ENCODE measurements around the gene GREB1. TPM values are rescaled to one million over a fixed set of nuclear protein-coding genes. Genes with fewer than 3 reads are reported as not detected.

The GREB1 gene
- total and polyA plus RNA-seq, 2 of the 13 experiments (the other 11 are each of a cell fraction or from before 2014, with no cell fraction given) = 31.3 to 61.2 TPM

DNA sequence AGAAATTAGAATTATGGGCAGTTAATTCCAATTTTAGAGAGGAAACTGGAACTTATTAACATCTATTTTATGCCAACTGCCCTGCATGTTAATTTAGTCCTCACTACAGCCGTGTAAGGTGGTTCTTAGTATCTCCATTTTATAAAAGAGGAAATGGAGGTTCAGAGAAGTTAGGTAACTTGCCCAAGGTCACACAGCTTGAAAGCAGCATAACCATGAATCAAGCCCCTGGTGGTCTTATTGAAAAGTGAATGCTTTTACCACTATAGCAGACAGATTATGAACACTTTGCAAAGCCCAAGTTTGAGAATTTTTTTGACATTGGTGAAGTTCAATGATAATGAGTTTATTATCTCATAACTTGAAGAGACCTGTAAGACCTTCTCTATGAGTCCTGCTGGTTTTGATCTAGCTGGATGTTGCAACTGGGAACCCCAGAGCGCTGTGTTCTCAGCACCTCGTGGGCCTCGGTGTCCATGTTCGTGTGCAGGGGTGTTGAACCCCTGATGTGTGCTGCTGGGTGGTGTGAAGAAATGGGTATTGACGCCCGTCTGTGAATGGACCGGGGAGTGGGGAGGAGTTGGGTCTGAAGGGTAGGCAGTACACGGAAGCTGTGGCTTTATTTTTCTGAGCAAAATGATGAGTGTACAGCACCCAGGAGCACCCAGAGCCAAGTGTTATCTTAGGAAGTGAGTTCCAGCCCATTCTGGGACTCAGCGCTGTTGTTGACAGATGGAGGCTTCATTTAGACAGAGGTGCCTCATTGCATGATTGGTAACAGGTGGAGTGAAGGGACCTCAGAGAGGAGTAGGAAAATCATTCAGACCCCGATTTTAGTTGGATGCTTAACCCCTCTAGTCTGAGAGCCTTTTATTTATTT, 9.7 kb downstream of the GREB1 start (continued):
- TF ChIP-seq ZSCAN20 (CRISPR knock-in tag; IDR thresholded peaks at IDR 0.05; ENCODE audit: borderline replicate concordance) = 0 out of 2 replicates have a peak, but pooled peaks have one; percentile 17
- no peak for TF ChIP-seq YY1 (IDR thresholded peaks at IDR 0.05; ENCODE audit: insufficient read depth, insufficient replicate concordance, low read depth, low read length)
- TF ChIP-seq ZFP36L2 (CRISPR knock-in tag; IDR thresholded peaks at IDR 0.05) = no peak
- TF ChIP-seq, protein P1, sequence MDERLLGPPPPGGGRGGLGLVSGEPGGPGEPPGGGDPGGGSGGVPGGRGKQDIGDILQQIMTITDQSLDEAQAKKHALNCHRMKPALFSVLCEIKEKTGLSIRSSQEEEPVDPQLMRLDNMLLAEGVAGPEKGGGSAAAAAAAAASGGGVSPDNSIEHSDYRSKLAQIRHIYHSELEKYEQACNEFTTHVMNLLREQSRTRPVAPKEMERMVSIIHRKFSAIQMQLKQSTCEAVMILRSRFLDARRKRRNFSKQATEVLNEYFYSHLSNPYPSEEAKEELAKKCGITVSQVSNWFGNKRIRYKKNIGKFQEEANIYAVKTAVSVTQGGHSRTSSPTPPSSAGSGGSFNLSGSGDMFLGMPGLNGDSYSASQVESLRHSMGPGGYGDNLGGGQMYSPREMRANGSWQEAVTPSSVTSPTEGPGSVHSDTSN (CRISPR knock-in tag; IDR thresholded peaks at IDR 0.05) = no peak
- 0 out of 2 replicates have a peak, but pooled peaks have one; percentile 4 for TF ChIP-seq BCL6 (CRISPR knock-in tag; IDR thresholded peaks at IDR 0.05)
- no peak for TF ChIP-seq RFX5 (IDR thresholded peaks at IDR 0.05; ENCODE audit: low read depth, low read length)
- no peak for TF ChIP-seq FOXA1 (IDR thresholded peaks at IDR 0.05)
- peak; percentile 58; the same call in 1 of the 2 replicates for TF ChIP-seq FOXA1 (CRISPR knock-in tag; IDR thresholded peaks at IDR 0.05)
- no peak for TF ChIP-seq ZFYVE20 (CRISPR knock-in tag; IDR thresholded peaks at IDR 0.05; ENCODE audit: borderline replicate concordance, low read depth)
- no peak for TF ChIP-seq POLR2AphosphoS2 (IDR thresholded peaks at IDR 0.05; ENCODE audit: low read depth, low read length)
- no peak for TF ChIP-seq ZNF607 (CRISPR knock-in tag; IDR thresholded peaks at IDR 0.05; ENCODE audit: borderline replicate concordance)
- TF ChIP-seq ZMYM3 (CRISPR knock-in tag; IDR thresholded peaks at IDR 0.05) = peak; percentile 95
- no peak for TF ChIP-seq ZNF549 (CRISPR knock-in tag; IDR thresholded peaks at IDR 0.05)
- TF ChIP-seq GATAD1 (CRISPR knock-in tag; IDR thresholded peaks at IDR 0.05) = no peak
- TF ChIP-seq KAT8 (CRISPR knock-in tag; IDR thresholded peaks at IDR 0.05) = no peak
- no peak for TF ChIP-seq ZNF557 (CRISPR knock-in tag; IDR thresholded peaks at IDR 0.05)
- TF ChIP-seq, protein P2, sequence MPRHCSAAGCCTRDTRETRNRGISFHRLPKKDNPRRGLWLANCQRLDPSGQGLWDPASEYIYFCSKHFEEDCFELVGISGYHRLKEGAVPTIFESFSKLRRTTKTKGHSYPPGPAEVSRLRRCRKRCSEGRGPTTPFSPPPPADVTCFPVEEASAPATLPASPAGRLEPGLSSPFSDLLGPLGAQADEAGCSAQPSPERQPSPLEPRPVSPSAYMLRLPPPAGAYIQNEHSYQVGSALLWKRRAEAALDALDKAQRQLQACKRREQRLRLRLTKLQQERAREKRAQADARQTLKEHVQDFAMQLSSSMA (CRISPR knock-in tag; IDR thresholded peaks at IDR 0.05) = no peak
- no peak for TF ChIP-seq PHF20 (CRISPR knock-in tag; IDR thresholded peaks at IDR 0.05)
- no peak for TF ChIP-seq ZNF253 (CRISPR knock-in tag; IDR thresholded peaks at IDR 0.05; ENCODE audit: borderline replicate concordance)
- no peak for TF ChIP-seq ZNF12 (CRISPR knock-in tag; IDR thresholded peaks at IDR 0.05)
- TF ChIP-seq ZNF562 (CRISPR knock-in tag; IDR thresholded peaks at IDR 0.05; ENCODE audit: borderline replicate concordance) = no peak
- TF ChIP-seq, protein P3, sequence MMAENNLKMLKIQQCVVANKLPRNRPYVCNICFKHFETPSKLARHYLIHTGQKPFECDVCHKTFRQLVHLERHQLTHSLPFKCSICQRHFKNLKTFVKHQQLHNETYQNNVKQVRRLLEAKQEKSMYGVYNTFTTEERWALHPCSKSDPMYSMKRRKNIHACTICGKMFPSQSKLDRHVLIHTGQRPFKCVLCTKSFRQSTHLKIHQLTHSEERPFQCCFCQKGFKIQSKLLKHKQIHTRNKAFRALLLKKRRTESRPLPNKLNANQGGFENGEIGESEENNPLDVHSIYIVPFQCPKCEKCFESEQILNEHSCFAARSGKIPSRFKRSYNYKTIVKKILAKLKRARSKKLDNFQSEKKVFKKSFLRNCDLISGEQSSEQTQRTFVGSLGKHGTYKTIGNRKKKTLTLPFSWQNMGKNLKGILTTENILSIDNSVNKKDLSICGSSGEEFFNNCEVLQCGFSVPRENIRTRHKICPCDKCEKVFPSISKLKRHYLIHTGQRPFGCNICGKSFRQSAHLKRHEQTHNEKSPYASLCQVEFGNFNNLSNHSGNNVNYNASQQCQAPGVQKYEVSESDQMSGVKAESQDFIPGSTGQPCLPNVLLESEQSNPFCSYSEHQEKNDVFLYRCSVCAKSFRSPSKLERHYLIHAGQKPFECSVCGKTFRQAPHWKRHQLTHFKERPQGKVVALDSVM (CRISPR knock-in tag; IDR thresholded peaks at IDR 0.05) = no peak
- TF ChIP-seq ZFAT (CRISPR knock-in tag; conservative IDR thresholded peaks at IDR 0.05) = no peak
- TF ChIP-seq ZNF790 (CRISPR knock-in tag; IDR thresholded peaks at IDR 0.05; ENCODE audit: borderline replicate concordance) = no peak
- TF ChIP-seq, protein P4, sequence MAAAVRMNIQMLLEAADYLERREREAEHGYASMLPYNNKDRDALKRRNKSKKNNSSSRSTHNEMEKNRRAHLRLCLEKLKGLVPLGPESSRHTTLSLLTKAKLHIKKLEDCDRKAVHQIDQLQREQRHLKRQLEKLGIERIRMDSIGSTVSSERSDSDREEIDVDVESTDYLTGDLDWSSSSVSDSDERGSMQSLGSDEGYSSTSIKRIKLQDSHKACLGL (CRISPR knock-in tag; IDR thresholded peaks at IDR 0.05) = no peak

Measured in HepG2 (cell line).